Dendritic cell treated with granulocyte-macrophage colony-stimulating factor and Interleukin-4, amounts not matched to agents 40 ng/mL and 50 ng/mL, for 4 days (primary cell): ENCODE data around the gene UBA52.
A peak's percentile ranks its signal among the peaks of the same experiment; 100 is the strongest.
"Not testable (repeated sequence)": the region's sequence is repeated elsewhere in the genome, so short reads cannot be mapped to it uniquely, and the experiment has no call there.

ENCODE experiments used
- H3K27ac Mint-ChIP-seq: one replicate; pipeline ENCODE4 v1.8.0; 2022; ENCODE audit warnings: mild to moderate bottlenecking, mixed read lengths
- H3K27me3 Mint-ChIP-seq: one replicate; pipeline ENCODE4 v1.8.0; 2022; ENCODE audit warnings: mild to moderate bottlenecking, mixed read lengths
- H3K36me3 Mint-ChIP-seq: one replicate; pipeline ENCODE4 v1.8.0; 2022; ENCODE audit warnings: low read depth, mixed read lengths
- H3K4me1 Mint-ChIP-seq: one replicate; pipeline ENCODE4 v1.8.0; 2022; ENCODE audit warnings: low read depth, mixed read lengths
- H3K4me3 Mint-ChIP-seq: one replicate; pipeline ENCODE4 v1.8.0; 2022; ENCODE audit warnings: mild to moderate bottlenecking, moderate library complexity, mixed read lengths
- H3K9me3 Mint-ChIP-seq: one replicate; pipeline ENCODE4 v1.8.0; 2022; ENCODE audit warnings: mixed read lengths
- intact Hi-C: fragments of 100-400 bp; cut with micrococcal nuclease; formaldehyde crosslinking; loops from one replicate; pipeline ENCODE4 v1.15.0; 2022

UBA52 gene

GRCh38 chr19:18571564-18572344 is at the start of gene UBA52:
UBA52 (plus strand) TSS chr19:18571857; CDS start chr19:18573301, 1,444 bp downstream.
- Mint-ChIP-seq H3K36me3 (peaks cover 90% of the 10 kb centered on the region), H3K4me1 (peaks cover 25% of the 10 kb centered on the region), H3K4me3 (peak within 1 kb of the TSS; percentile 78), H3K27ac (peak within 1 kb of the TSS; percentile 95), H3K9me3 (no peaks in the 10 kb centered on the region), H3K27me3 (no peaks in the 10 kb centered on the region)
- intact Hi-C loops = loop anchor here (1.0 to 5.0 kb wide), 4 partner anchors 17 to 94 kb away; partner anchors contain the start of genes ELL, FKBP8 and REX1BD

- H3K9me3 Mint-ChIP-seq = no peaks in the 10 kb centered on the region
- H3K27me3 Mint-ChIP-seq = no peaks in the 10 kb centered on the region
- H3K4me3 Mint-ChIP-seq = peak overlapping the region; percentile 90
- peaks cover 38% of the 10 kb centered on the region for H3K4me1 Mint-ChIP-seq
- H3K27ac Mint-ChIP-seq = peak overlapping the region; percentile 88
- intact Hi-C loops = loop anchor here (1.0 to 5.0 kb wide), 6 partner anchors 21 to 114 kb away; partner anchors contain the start of genes FKBP8, KXD1, REX1BD and UBA52
- peaks cover 39% of the 10 kb centered on the region for H3K36me3 Mint-ChIP-seq
Observed at GRCh38 chr19:18522124-18522861, 49.4 kb upstream of the UBA52 start.

GRCh38 chr19:18522862-18523440 is 48.7 kb upstream of the UBA52 start:
- H3K4me1 Mint-ChIP-seq = peaks cover 32% of the 10 kb centered on the region
- H3K27ac Mint-ChIP-seq = peak overlapping the region; percentile 88
- H3K27me3 Mint-ChIP-seq, H3K9me3 Mint-ChIP-seq, H3K4me3 Mint-ChIP-seq: not testable (repeated sequence)
- intact Hi-C loops = loop anchor here (1.0 to 5.0 kb wide), 6 partner anchors 20 to 113 kb away; partner anchors contain the start of genes FKBP8, KXD1, REX1BD and UBA52
- H3K36me3 Mint-ChIP-seq = peaks cover 37% of the 10 kb centered on the region

GRCh38 chr19:18523841-18524240 is 47.8 kb upstream of the UBA52 start:
- intact Hi-C loops = loop anchor here (5.0 kb wide), 2 partner anchors 37 to 63 kb away; partner anchors contain the start of gene REX1BD
- H3K36me3 Mint-ChIP-seq = peaks cover 32% of the 10 kb centered on the region
- peak overlapping the region; percentile 17 for H3K27ac Mint-ChIP-seq
- peaks cover 24% of the 10 kb centered on the region for H3K4me1 Mint-ChIP-seq
- no peak overlapping the region for H3K4me3 Mint-ChIP-seq
- no peaks in the 10 kb centered on the region for H3K27me3 Mint-ChIP-seq
- no peaks in the 10 kb centered on the region for H3K9me3 Mint-ChIP-seq

- Mint-ChIP-seq H3K9me3 (no peaks in the 10 kb centered on the region), H3K27me3 (no peaks in the 10 kb centered on the region), H3K36me3 (peaks cover 11% of the 10 kb centered on the region), H3K4me3 (no peak overlapping the region), H3K4me1 (no peaks in the 10 kb centered on the region), H3K27ac (no peak overlapping the region)
- intact Hi-C loops = no loop called here
Observed at GRCh38 chr19:18526316-18526715, 45.3 kb upstream of the UBA52 start.

GRCh38 chr19:18529782-18530181 is 41.9 kb upstream of the UBA52 start:
- H3K27me3 Mint-ChIP-seq = no peaks in the 10 kb centered on the region
- H3K4me3 Mint-ChIP-seq = no peak overlapping the region
- no peaks in the 10 kb centered on the region for H3K9me3 Mint-ChIP-seq
- intact Hi-C loops = no loop called here
- H3K27ac Mint-ChIP-seq = peak overlapping the region; percentile 28
- peaks cover 37% of the 10 kb centered on the region for H3K36me3 Mint-ChIP-seq
- H3K4me1 Mint-ChIP-seq = no peaks in the 10 kb centered on the region

- H3K36me3 Mint-ChIP-seq = peaks cover 53% of the 10 kb centered on the region
- no peaks in the 10 kb centered on the region for H3K27me3 Mint-ChIP-seq
- no peak overlapping the region for H3K4me3 Mint-ChIP-seq
- no peaks in the 10 kb centered on the region for H3K9me3 Mint-ChIP-seq
- intact Hi-C loops = no loop called here
- H3K27ac Mint-ChIP-seq = no peak overlapping the region
- H3K4me1 Mint-ChIP-seq = no peaks in the 10 kb centered on the region
Observed at GRCh38 chr19:18531485-18531884, 40.2 kb upstream of the UBA52 start.

- Mint-ChIP-seq H3K36me3 (peaks cover 62% of the 10 kb centered on the region), H3K4me1 (no peaks in the 10 kb centered on the region), H3K27ac (no peak overlapping the region), H3K4me3 (no peak overlapping the region), H3K9me3 (no peaks in the 10 kb centered on the region), H3K27me3 (no peaks in the 10 kb centered on the region)
- intact Hi-C loops = no loop called here
Observed at GRCh38 chr19:18532168-18532890, 39.3 kb upstream of the UBA52 start.

GRCh38 chr19:18533058-18533457 is 38.6 kb upstream of the UBA52 start:
- Mint-ChIP-seq H3K4me3 (no peak overlapping the region), H3K27me3 (no peaks in the 10 kb centered on the region), H3K4me1 (no peaks in the 10 kb centered on the region), H3K9me3 (no peaks in the 10 kb centered on the region), H3K27ac (no peak overlapping the region), H3K36me3 (peaks cover 69% of the 10 kb centered on the region)
- intact Hi-C loops = no loop called here

GRCh38 chr19:18536475-18536874 is 35.2 kb upstream of the UBA52 start:
- Mint-ChIP-seq H3K36me3 (peaks cover 99% of the 10 kb centered on the region), H3K27ac (no peak overlapping the region), H3K27me3 (no peaks in the 10 kb centered on the region), H3K4me3 (no peak overlapping the region), H3K4me1 (peaks cover 8% of the 10 kb centered on the region), H3K9me3 (no peaks in the 10 kb centered on the region)
- intact Hi-C loops = no loop called here

GRCh38 chr19:18537431-18537830 is 34.2 kb upstream of the UBA52 start:
- peaks cover 94% of the 10 kb centered on the region for H3K36me3 Mint-ChIP-seq
- H3K27me3 Mint-ChIP-seq = no peaks in the 10 kb centered on the region
- intact Hi-C loops = no loop called here

GRCh38 chr19:18538115-18538514 is 33.5 kb upstream of the UBA52 start:
- Mint-ChIP-seq H3K27me3 (no peaks in the 10 kb centered on the region), H3K36me3 (peaks cover 88% of the 10 kb centered on the region), H3K4me3 (no peak overlapping the region), H3K27ac (no peak overlapping the region), H3K4me1 (peaks cover 22% of the 10 kb centered on the region), H3K9me3 (no peaks in the 10 kb centered on the region)
- intact Hi-C loops = no loop called here

More at GRCh38 chr19:18537431-18537830, 34.2 kb upstream of the UBA52 start:
- Mint-ChIP-seq H3K27ac (no peak overlapping the region), H3K9me3 (no peaks in the 10 kb centered on the region), H3K4me1 (peaks cover 18% of the 10 kb centered on the region), H3K4me3 (no peak overlapping the region)

GRCh38 chr19:18539372-18539771 is 32.3 kb upstream of the UBA52 start:
- no peak overlapping the region for H3K27ac Mint-ChIP-seq
- peaks cover 75% of the 10 kb centered on the region for H3K36me3 Mint-ChIP-seq
- no peak overlapping the region for H3K4me3 Mint-ChIP-seq
- no peaks in the 10 kb centered on the region for H3K9me3 Mint-ChIP-seq
- no peaks in the 10 kb centered on the region for H3K27me3 Mint-ChIP-seq
- intact Hi-C loops = no loop called here
- peaks cover 29% of the 10 kb centered on the region for H3K4me1 Mint-ChIP-seq
